ENCODE measurements around the gene SLC4A11.

Gene SLC4A11

GRCh38 chr20:3227936-3228749 lies 10.8 kb downstream of the SLC4A11 start:
- TF ChIP-seq CTCF (IDR thresholded peaks at IDR 0.05; ENCODE audit: low read depth, low read length), result no peak
- Histone ChIP-seq H3K27me3 (no peaks in the 10 kb centered on the region), H3K36me3 (0 out of 2 replicates have a peak, but pooled peaks cover 3% of the 10 kb centered on the region), H3K9me3 (no peaks in the 10 kb centered on the region), H3K4me1 (no peaks in the 10 kb centered on the region), H3K4me3 (ENCODE audit: low read depth, low read length) (no peak overlapping the region)
- no peak for DNase-seq

- Histone ChIP-seq H3K4me1 (peaks cover 1% of the 10 kb centered on the region; the same call in 1 of the 2 replicates), H3K4me3 (ENCODE audit: low read depth, low read length) (no peak overlapping the region), H3K36me3 (peaks cover 3% of the 10 kb centered on the region; the same call in 1 of the 2 replicates), H3K27me3 (no peaks in the 10 kb centered on the region), H3K9me3 (no peaks in the 10 kb centered on the region)
- DNase-seq, result no peak
- no peak for TF ChIP-seq CTCF (IDR thresholded peaks at IDR 0.05; ENCODE audit: low read depth, low read length)
Observed at GRCh38 chr20:3227506-3227905, 11.5 kb downstream of the SLC4A11 start.

- Histone ChIP-seq H3K4me1 (peaks cover 3% of the 10 kb centered on the region; the same call in 1 of the 2 replicates), H3K27me3 (no peaks in the 10 kb centered on the region), H3K4me3 (ENCODE audit: low read depth, low read length) (no peak overlapping the region), H3K9me3 (no peaks in the 10 kb centered on the region), H3K36me3 (peaks cover 4% of the 10 kb centered on the region)
- DNase-seq, result no peak
- no peak for TF ChIP-seq CTCF (IDR thresholded peaks at IDR 0.05; ENCODE audit: low read depth, low read length)
Observed at GRCh38 chr20:3226864-3227263, 12.1 kb downstream of the SLC4A11 start.

GRCh38 chr20:3226093-3226492 lies 12.9 kb downstream of the SLC4A11 start:
- no peak for TF ChIP-seq CTCF (IDR thresholded peaks at IDR 0.05; ENCODE audit: low read depth, low read length)
- Histone ChIP-seq H3K27me3 (no peaks in the 10 kb centered on the region), H3K36me3 (peaks cover 11% of the 10 kb centered on the region), H3K4me1 (peaks cover 3% of the 10 kb centered on the region; the same call in 1 of the 2 replicates), H3K4me3 (ENCODE audit: low read depth, low read length) (no peak overlapping the region), H3K9me3 (no peaks in the 10 kb centered on the region)
- no peak for DNase-seq

- no peak for DNase-seq
- Histone ChIP-seq H3K27me3 (no peaks in the 10 kb centered on the region), H3K36me3 (peaks cover 19% of the 10 kb centered on the region)
Observed at GRCh38 chr20:3224681-3225421, 14.1 kb downstream of the SLC4A11 start.

More at GRCh38 chr20:3224681-3225421, 14.1 kb downstream of the SLC4A11 start:
- Histone ChIP-seq H3K4me3 (ENCODE audit: low read depth, low read length) (no peak overlapping the region), H3K9me3 (no peaks in the 10 kb centered on the region), H3K4me1 (peaks cover 3% of the 10 kb centered on the region; the same call in 1 of the 2 replicates)
- TF ChIP-seq CTCF (IDR thresholded peaks at IDR 0.05; ENCODE audit: low read depth, low read length), result no peak

All from BE2C (cell line).